ENCODE measurements around the gene JPH2.

JPH2 gene

GRCh38 chr20:44112889-44113617, 73.9 kb downstream of the JPH2 start:
- no peak overlapping the region for H2AFZ ChIP-seq (ENCODE audit: low read depth, low read length)
- no peak overlapping the region for H3K4me3 ChIP-seq (ENCODE audit: low read length)
- peaks cover 17% of the 10 kb centered on the region; the same call in 1 of the 2 replicates for H3K27me3 ChIP-seq (ENCODE audit: low read depth, low read length)
- TF ChIP-seq, protein P1, sequence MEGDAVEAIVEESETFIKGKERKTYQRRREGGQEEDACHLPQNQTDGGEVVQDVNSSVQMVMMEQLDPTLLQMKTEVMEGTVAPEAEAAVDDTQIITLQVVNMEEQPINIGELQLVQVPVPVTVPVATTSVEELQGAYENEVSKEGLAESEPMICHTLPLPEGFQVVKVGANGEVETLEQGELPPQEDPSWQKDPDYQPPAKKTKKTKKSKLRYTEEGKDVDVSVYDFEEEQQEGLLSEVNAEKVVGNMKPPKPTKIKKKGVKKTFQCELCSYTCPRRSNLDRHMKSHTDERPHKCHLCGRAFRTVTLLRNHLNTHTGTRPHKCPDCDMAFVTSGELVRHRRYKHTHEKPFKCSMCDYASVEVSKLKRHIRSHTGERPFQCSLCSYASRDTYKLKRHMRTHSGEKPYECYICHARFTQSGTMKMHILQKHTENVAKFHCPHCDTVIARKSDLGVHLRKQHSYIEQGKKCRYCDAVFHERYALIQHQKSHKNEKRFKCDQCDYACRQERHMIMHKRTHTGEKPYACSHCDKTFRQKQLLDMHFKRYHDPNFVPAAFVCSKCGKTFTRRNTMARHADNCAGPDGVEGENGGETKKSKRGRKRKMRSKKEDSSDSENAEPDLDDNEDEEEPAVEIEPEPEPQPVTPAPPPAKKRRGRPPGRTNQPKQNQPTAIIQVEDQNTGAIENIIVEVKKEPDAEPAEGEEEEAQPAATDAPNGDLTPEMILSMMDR (IDR thresholded peaks at IDR 0.05; ENCODE audit: low read depth, low read length): no peak
- TF ChIP-seq EZH2phosphoT487 (IDR thresholded peaks at IDR 0.05; ENCODE audit: low read depth): no peak
- peaks cover 3% of the 10 kb centered on the region for H3K36me3 ChIP-seq (replicated peaks; ENCODE audit: low read depth, low read length)
- no peaks in the 10 kb centered on the region for H3K4me1 ChIP-seq (ENCODE audit: low read length)
- no peaks in the 10 kb centered on the region for H4K20me1 ChIP-seq (ENCODE audit: insufficient read depth, low read length)
- H3K9me3 ChIP-seq (ENCODE audit: insufficient read depth, low read length): peaks cover 4% of the 10 kb centered on the region
- H3K9ac ChIP-seq (ENCODE audit: low read length): no peak overlapping the region
- no peak overlapping the region for H3K27ac ChIP-seq (ENCODE audit: low read length)
- H3K4me2 ChIP-seq (ENCODE audit: low read length): no peak overlapping the region
- H3K79me2 ChIP-seq (ENCODE audit: low read length): no peaks in the 10 kb centered on the region

DNA sequence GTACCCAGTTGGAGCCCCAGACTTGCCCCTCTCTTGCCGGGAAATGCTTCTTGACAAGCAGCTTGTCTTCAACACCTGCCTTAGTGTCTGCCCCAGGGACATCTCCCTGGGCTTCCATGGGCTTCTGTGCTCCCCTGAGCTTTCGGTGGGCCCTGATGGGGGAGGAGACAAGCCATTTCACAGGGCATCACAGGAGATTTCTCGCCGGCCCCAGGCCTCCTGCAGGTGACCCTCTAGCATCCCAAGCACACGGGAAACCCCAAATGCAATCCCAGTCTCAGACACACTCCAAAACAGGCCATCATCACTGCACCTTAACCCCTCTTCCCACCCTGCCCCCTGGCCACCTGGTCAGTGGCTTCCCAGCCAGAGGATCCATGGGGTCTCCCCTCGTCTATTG, 74.5 kb downstream of the JPH2 start:
- H3K9me3 ChIP-seq (ENCODE audit: insufficient read depth, low read length): peaks cover 10% of the 10 kb centered on the region
- H4K20me1 ChIP-seq (ENCODE audit: insufficient read depth, low read length): no peaks in the 10 kb centered on the region
- H3K79me2 ChIP-seq (ENCODE audit: low read length): no peaks in the 10 kb centered on the region
- H3K36me3 ChIP-seq (replicated peaks; ENCODE audit: low read depth, low read length): peaks cover 9% of the 10 kb centered on the region
- no peak for TF ChIP-seq EZH2phosphoT487 (IDR thresholded peaks at IDR 0.05; ENCODE audit: low read depth)
- TF ChIP-seq, protein P1 (IDR thresholded peaks at IDR 0.05; ENCODE audit: low read depth, low read length): no peak
- H2AFZ ChIP-seq (ENCODE audit: low read depth, low read length): no peak overlapping the region
- H3K27ac ChIP-seq (ENCODE audit: low read length): no peak overlapping the region
- H3K27me3 ChIP-seq (ENCODE audit: low read depth, low read length): peaks cover 21% of the 10 kb centered on the region; the same call in 1 of the 2 replicates
- no peaks in the 10 kb centered on the region for H3K4me1 ChIP-seq (ENCODE audit: low read length)
- no peak overlapping the region for H3K4me3 ChIP-seq (ENCODE audit: low read length)
- no peak overlapping the region for H3K9ac ChIP-seq (ENCODE audit: low read length)
- no peak overlapping the region for H3K4me2 ChIP-seq (ENCODE audit: low read length)

- Histone ChIP-seq H3K4me1 (ENCODE audit: low read length) (no peaks in the 10 kb centered on the region), H3K27me3 (ENCODE audit: low read depth, low read length) (peaks cover 24% of the 10 kb centered on the region; the same call in 1 of the 2 replicates), H3K36me3 (replicated peaks; ENCODE audit: low read depth, low read length) (peaks cover 10% of the 10 kb centered on the region), H2AFZ (ENCODE audit: low read depth, low read length) (no peak overlapping the region), H3K9ac (ENCODE audit: low read length) (no peak overlapping the region), H4K20me1 (ENCODE audit: insufficient read depth, low read length) (no peaks in the 10 kb centered on the region), H3K79me2 (ENCODE audit: low read length) (no peaks in the 10 kb centered on the region), H3K9me3 (ENCODE audit: insufficient read depth, low read length) (peaks cover 15% of the 10 kb centered on the region), H3K4me3 (ENCODE audit: low read length) (no peak overlapping the region), H3K27ac (ENCODE audit: low read length) (no peak overlapping the region), H3K4me2 (ENCODE audit: low read length) (no peak overlapping the region)
- TF ChIP-seq EZH2phosphoT487 (IDR thresholded peaks at IDR 0.05; ENCODE audit: low read depth): no peak
- TF ChIP-seq, protein P1 (IDR thresholded peaks at IDR 0.05; ENCODE audit: low read depth, low read length): no peak
These were observed 75.2 kb downstream of the JPH2 start for GRCh38 chr20:44111712-44112335.

GRCh38 chr20:44110816-44111568, 76.0 kb downstream of the JPH2 start:
- no peak for TF ChIP-seq EZH2phosphoT487 (IDR thresholded peaks at IDR 0.05; ENCODE audit: low read depth)
- TF ChIP-seq, protein P1 (IDR thresholded peaks at IDR 0.05; ENCODE audit: low read depth, low read length): no peak
- Histone ChIP-seq H3K9ac (ENCODE audit: low read length) (no peak overlapping the region), H3K27me3 (ENCODE audit: low read depth, low read length) (peaks cover 32% of the 10 kb centered on the region), H4K20me1 (ENCODE audit: insufficient read depth, low read length) (no peaks in the 10 kb centered on the region), H3K27ac (ENCODE audit: low read length) (no peak overlapping the region), H2AFZ (ENCODE audit: low read depth, low read length) (no peak overlapping the region), H3K4me2 (ENCODE audit: low read length) (no peak overlapping the region), H3K9me3 (ENCODE audit: insufficient read depth, low read length) (peaks cover 15% of the 10 kb centered on the region), H3K4me3 (ENCODE audit: low read length) (no peak overlapping the region), H3K4me1 (ENCODE audit: low read length) (no peaks in the 10 kb centered on the region), H3K79me2 (ENCODE audit: low read length) (no peaks in the 10 kb centered on the region), H3K36me3 (replicated peaks; ENCODE audit: low read depth, low read length) (peaks cover 10% of the 10 kb centered on the region)

All from OCI-LY3 (cell line).